SK-N-SH treated with all-trans-retinoic acid at 6 μM for 48 hours (cell line): ENCODE data around the gene PMS1.

Source experiments
- ISL1 ChIP-seq: fragments of 250-450 bp; sonication (Bioruptor Pico); IDR thresholded peaks from 2 replicates; pipeline ENCODE4 v2.1.2; 2022; ENCODE audit warnings: mild to moderate bottlenecking, moderate library complexity
- ZNF565 ChIP-seq: fragments of 450-650 bp; formaldehyde crosslinking; conservative IDR thresholded peaks from 2 replicates; pipeline ENCODE4 v1.5.0; 2020; ENCODE audit warnings: low read depth, mild to moderate bottlenecking, moderate library complexity

DNA sequence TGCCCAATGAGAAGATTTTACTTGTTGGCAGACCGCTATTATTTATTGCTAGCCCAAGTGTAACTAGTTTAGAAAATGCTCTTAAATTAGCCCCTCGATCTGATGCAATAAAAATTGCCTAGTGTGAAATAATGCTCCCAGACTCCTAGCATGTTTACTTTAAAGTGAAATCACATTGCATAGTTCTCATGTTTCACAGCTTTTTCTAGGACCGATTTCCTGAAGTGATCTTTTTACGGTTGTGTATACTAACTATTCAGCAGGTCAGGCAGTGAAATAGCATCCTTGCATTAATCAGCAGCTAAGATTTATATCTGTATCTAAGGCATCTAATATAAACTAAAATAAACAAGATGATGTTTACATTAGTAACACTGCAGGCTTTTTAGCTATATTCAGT, 52.4 kb downstream of the PMS1 start:
- TF ChIP-seq ISL1 (no peak), ZNF565 (CRISPR knock-in tag) (no peak)
